A549 (cell line): ENCODE results near the gene TAF4.

Experiments used
- BHLHE40 ChIP-seq: IDR thresholded peaks from 2 replicates; pipeline ENCODE4 v1.6.1; 2012; ENCODE audit warnings: low read depth, low read length, inconsistent platforms
- CHD4 ChIP-seq: fragments of 200-600 bp; sonication (generic); IDR thresholded peaks from 2 replicates; pipeline ENCODE4 v1.6.1; 2016; ENCODE audit warnings: antibody characterized with exemption, mild to moderate bottlenecking, borderline replicate concordance
- EP300 ChIP-seq, 2 experiments: fragments of >200 bp; sonication (Bioruptor Twin); formaldehyde crosslinking; IDR thresholded peaks; 2 replicates in 1 of 2; 3 replicates in 1 of 2; pipeline ENCODE4 v1.6.1; 2016 to 2017
- FOSL2 ChIP-seq, 2 experiments: fragments of 450-650 bp in 1 of 2; fragments of >200 bp in 1 of 2; sonication (Bioruptor Twin) in 1 of 2; formaldehyde crosslinking; IDR thresholded peaks; 2 replicates each; pipeline versions ENCODE4 v1.5.0 to v1.6.1; 2016 to 2020; ENCODE audit warnings: mild to moderate bottlenecking in 1 of 2, moderate library complexity in 1 of 2
- FOXS1 ChIP-seq: fragments of 250-450 bp; sonication (Bioruptor Pico); IDR thresholded peaks from 2 replicates; pipeline ENCODE4 v1.5.0; 2020; ENCODE audit warnings: mild to moderate bottlenecking, moderate library complexity
- HOXA7 ChIP-seq: fragments of 250-450 bp; sonication (Bioruptor Pico); IDR thresholded peaks from 2 replicates; pipeline ENCODE4 v1.5.0; 2020; ENCODE audit warnings: mild to moderate bottlenecking, moderate library complexity
- POLR2A ChIP-seq: IDR thresholded peaks from 2 replicates; pipeline ENCODE4 v1.6.1; 2012; ENCODE audit warnings: mild to moderate bottlenecking, low read length
- POLR2AphosphoS2 ChIP-seq: conservative IDR thresholded peaks from 2 replicates; pipeline ENCODE4 v1.6.1; 2012; ENCODE audit warnings: low read length, improper control_type of control experiment, inconsistent platforms
- RAD21 ChIP-seq, 2 experiments: fragments of >200 bp in 1 of 2; sonication (Bioruptor Twin) in 1 of 2; formaldehyde crosslinking in 1 of 2; IDR thresholded peaks in 1 of 2; conservative IDR thresholded peaks in 1 of 2; 2 replicates in 1 of 2; 3 replicates in 1 of 2; pipeline ENCODE4 v1.6.1; 2012 to 2018; ENCODE audit warnings: inconsistent platforms in 1 of 2
- RNF2 ChIP-seq: fragments of 200-600 bp; sonication (generic); IDR thresholded peaks from 2 replicates; pipeline ENCODE4 v1.6.1; 2016; ENCODE audit warnings: low read depth, mild to moderate bottlenecking, antibody characterized with exemption, moderate library complexity, borderline replicate concordance
- TF ChIP-seq, protein P1 (sequence below): IDR thresholded peaks from 2 replicates; pipeline ENCODE4 v1.6.1; 2012
- TF ChIP-seq, protein P2 (sequence below): fragments of >200 bp; sonication (Bioruptor Twin); formaldehyde crosslinking; IDR thresholded peaks from 3 replicates; pipeline ENCODE4 v1.5.1; 2016
- TF ChIP-seq, protein P3 (sequence below): fragments of 200-600 bp; sonication (generic); IDR thresholded peaks from 2 replicates; pipeline ENCODE4 v1.6.1; 2016; ENCODE audit warnings: antibody characterized with exemption, mild to moderate bottlenecking, moderate library complexity

DNA sequence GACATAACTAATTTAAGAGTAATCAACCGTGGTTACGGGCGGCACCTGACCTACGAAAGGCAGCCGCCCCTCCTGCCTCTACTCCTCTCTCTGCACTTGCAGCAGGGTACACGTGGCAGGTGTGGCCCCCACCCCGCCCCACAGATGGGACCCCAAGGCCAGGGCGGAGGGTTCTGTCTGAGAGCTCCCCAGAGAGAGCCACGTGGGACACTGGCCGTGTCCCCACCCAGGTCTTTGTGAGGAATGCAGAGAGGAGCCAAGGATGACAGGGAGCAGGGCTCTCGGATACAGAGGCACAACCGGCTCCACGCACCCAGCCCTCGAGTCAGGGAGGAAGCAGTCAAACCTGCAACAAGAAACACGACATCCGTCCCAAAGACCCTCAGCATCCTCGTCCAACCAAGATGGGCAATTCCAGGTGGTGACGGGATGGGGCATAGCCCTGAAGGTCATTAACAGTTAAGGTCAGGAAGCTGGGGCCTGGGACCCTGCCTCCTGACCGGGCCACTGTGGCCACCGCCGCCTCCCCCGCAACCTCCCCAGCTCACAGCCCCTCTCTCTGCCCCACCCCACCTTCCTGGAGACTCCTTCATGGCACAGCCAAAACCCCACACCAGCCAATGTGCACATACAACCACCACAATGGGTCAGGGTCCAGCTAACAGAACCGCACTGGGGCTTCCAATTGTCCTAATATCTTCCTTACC is 47.1 kb downstream of the TAF4 start:
- TF ChIP-seq, protein P1, sequence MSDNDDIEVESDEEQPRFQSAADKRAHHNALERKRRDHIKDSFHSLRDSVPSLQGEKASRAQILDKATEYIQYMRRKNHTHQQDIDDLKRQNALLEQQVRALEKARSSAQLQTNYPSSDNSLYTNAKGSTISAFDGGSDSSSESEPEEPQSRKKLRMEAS = no peak
- no peak for TF ChIP-seq POLR2AphosphoS2
- TF ChIP-seq POLR2A = no peak
- TF ChIP-seq, protein P2, sequence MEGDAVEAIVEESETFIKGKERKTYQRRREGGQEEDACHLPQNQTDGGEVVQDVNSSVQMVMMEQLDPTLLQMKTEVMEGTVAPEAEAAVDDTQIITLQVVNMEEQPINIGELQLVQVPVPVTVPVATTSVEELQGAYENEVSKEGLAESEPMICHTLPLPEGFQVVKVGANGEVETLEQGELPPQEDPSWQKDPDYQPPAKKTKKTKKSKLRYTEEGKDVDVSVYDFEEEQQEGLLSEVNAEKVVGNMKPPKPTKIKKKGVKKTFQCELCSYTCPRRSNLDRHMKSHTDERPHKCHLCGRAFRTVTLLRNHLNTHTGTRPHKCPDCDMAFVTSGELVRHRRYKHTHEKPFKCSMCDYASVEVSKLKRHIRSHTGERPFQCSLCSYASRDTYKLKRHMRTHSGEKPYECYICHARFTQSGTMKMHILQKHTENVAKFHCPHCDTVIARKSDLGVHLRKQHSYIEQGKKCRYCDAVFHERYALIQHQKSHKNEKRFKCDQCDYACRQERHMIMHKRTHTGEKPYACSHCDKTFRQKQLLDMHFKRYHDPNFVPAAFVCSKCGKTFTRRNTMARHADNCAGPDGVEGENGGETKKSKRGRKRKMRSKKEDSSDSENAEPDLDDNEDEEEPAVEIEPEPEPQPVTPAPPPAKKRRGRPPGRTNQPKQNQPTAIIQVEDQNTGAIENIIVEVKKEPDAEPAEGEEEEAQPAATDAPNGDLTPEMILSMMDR = no peak
- no peak for TF ChIP-seq RAD21 (conservative IDR thresholded peaks at IDR 0.05 in 1 of 2, IDR thresholded peaks at IDR 0.05 in 1 of 2)
- no peak for TF ChIP-seq CHD4
- no peak for TF ChIP-seq FOSL2 (IDR thresholded peaks at IDR 0.05)
- TF ChIP-seq FOSL2 (CRISPR knock-in tag; IDR thresholded peaks at IDR 0.05) = no peak
- TF ChIP-seq HOXA7 = no peak
- no peak for TF ChIP-seq BHLHE40
- no peak for TF ChIP-seq EP300 (IDR thresholded peaks at IDR 0.05)
- TF ChIP-seq, protein P3, sequence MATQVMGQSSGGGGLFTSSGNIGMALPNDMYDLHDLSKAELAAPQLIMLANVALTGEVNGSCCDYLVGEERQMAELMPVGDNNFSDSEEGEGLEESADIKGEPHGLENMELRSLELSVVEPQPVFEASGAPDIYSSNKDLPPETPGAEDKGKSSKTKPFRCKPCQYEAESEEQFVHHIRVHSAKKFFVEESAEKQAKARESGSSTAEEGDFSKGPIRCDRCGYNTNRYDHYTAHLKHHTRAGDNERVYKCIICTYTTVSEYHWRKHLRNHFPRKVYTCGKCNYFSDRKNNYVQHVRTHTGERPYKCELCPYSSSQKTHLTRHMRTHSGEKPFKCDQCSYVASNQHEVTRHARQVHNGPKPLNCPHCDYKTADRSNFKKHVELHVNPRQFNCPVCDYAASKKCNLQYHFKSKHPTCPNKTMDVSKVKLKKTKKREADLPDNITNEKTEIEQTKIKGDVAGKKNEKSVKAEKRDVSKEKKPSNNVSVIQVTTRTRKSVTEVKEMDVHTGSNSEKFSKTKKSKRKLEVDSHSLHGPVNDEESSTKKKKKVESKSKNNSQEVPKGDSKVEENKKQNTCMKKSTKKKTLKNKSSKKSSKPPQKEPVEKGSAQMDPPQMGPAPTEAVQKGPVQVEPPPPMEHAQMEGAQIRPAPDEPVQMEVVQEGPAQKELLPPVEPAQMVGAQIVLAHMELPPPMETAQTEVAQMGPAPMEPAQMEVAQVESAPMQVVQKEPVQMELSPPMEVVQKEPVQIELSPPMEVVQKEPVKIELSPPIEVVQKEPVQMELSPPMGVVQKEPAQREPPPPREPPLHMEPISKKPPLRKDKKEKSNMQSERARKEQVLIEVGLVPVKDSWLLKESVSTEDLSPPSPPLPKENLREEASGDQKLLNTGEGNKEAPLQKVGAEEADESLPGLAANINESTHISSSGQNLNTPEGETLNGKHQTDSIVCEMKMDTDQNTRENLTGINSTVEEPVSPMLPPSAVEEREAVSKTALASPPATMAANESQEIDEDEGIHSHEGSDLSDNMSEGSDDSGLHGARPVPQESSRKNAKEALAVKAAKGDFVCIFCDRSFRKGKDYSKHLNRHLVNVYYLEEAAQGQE = no peak
- TF ChIP-seq FOXS1 (CRISPR knock-in tag) = no peak
- TF ChIP-seq RNF2 = no peak
